A673 (cell line): ENCODE data around the gene PARP12.

Experiments
- CTCF ChIP-seq: fragments of 300-800, 200-600 bp; sonication (generic); conservative IDR thresholded peaks from 2 replicates; pipeline ENCODE4 v1.5.1; 2017; ENCODE audit warnings: low read depth, mild to moderate bottlenecking, antibody characterized with exemption, low read length, moderate library complexity, mixed read lengths
- EZH2 ChIP-seq: fragments of 200-600 bp; sonication (generic); IDR thresholded peaks from 2 replicates; pipeline ENCODE4 v1.6.1; 2017; ENCODE audit warnings: borderline replicate concordance, low read depth, mild to moderate bottlenecking, mixed read lengths, antibody characterized with exemption, low read length; ENCODE audit not compliant: poor library complexity, severe bottlenecking

GRCh38 chr7:140060243-140060630 lies 2.5 kb downstream of the PARP12 start:
- TF ChIP-seq CTCF (no peak), EZH2 (no peak)
